Esophagus squamous epithelium (tissue), 5 donors: ENCODE measurements around the gene BAHCC1. TPM values are rescaled to one million over a fixed set of nuclear protein-coding genes. Genes with fewer than 3 reads are reported as not detected.
A peak's percentile ranks its signal among the peaks of the same experiment; 100 is the strongest.

ENCODE experiments used
- DNase-seq: peaks from one replicate; lab custom pipeline; 2025; lab: John Stamatoyannopoulos, UW
- H3K27ac ChIP-seq, 4 donors: fragments of 200-600 bp; sonication (generic); one replicate each; pipeline ENCODE4 v1.5.1; 2016 to 2019; ENCODE audit warnings: mild to moderate bottlenecking in 1 of 4
- H3K27me3 ChIP-seq, 4 donors: fragments of 200-600 bp; sonication (generic); 1 replicate in 3 of 4; 2 replicates in 1 of 4; pipeline versions ENCODE4 v1.5.1 to v1.6.0; 2017 to 2021; ENCODE audit warnings: antibody characterized with exemption in 1 of 4
- H3K36me3 ChIP-seq, 3 donors: fragments of 200-600 bp; sonication (generic); one replicate each; pipeline ENCODE4 v1.5.1; 2016 to 2019
- H3K4me1 ChIP-seq, 3 donors: fragments of 200-600 bp; sonication (generic); one replicate each; pipeline ENCODE4 v1.5.1; 2017 to 2019
- H3K4me3 ChIP-seq, 4 donors: fragments of 200-600 bp; sonication (generic); 1 replicate in 3 of 4; 2 replicates in 1 of 4; pipeline ENCODE4 v1.5.1; 2016 to 2019; ENCODE audit warnings: mild to moderate bottlenecking in 2 of 4, moderate library complexity in 1 of 4
- H3K9me3 ChIP-seq, 3 donors: fragments of 200-600 bp; sonication (generic); one replicate each; pipeline ENCODE4 v1.5.1; 2016 to 2019
- CTCF ChIP-seq, 6 experiments: fragments of 450-650 bp in 4 of 6; fragments of 200-600 bp in 2 of 6; sonication (generic) in 2 of 6; IDR thresholded peaks; one replicate each; pipeline ENCODE4 v1.5.1; 2016 to 2019; ENCODE audit warnings: antibody characterized with exemption in 6 of 6, mild to moderate bottlenecking in 4 of 6, moderate library complexity in 4 of 6
- POLR2A ChIP-seq, 4 donors: fragments of 450-650 bp; IDR thresholded peaks; one replicate each; pipeline ENCODE4 v1.6.1; 2017; ENCODE audit warnings: antibody characterized with exemption in 4 of 4, mild to moderate bottlenecking in 4 of 4, moderate library complexity in 3 of 4
- WGBS, 2 donors: methylation state at CpG; one replicate each; pipeline ENCODE4 v1.1.5; 2018; 5-methylcytosine and 5-hydroxymethylcytosine counted together
- intact Hi-C: fragments of 100-400 bp; cut with DNase I; formaldehyde crosslinking; loops from one replicate; pipeline ENCODE4 v1.15.0; 2022
- total RNA-seq, 4 donors: library from RNA; depleted of rRNA; stranded (reverse); fragments of >200 nt; gene quantifications; one replicate each; pipeline ENCODE4 v1.1.0, GENCODE V29; 2016
- donor health status: DM: yes; HTN: yes; CAD: no.

The BAHCC1 gene
- total RNA-seq, 4 donors from 2014 or later, result 3.8 to 10.6 (median 5.4) TPM

DNA sequence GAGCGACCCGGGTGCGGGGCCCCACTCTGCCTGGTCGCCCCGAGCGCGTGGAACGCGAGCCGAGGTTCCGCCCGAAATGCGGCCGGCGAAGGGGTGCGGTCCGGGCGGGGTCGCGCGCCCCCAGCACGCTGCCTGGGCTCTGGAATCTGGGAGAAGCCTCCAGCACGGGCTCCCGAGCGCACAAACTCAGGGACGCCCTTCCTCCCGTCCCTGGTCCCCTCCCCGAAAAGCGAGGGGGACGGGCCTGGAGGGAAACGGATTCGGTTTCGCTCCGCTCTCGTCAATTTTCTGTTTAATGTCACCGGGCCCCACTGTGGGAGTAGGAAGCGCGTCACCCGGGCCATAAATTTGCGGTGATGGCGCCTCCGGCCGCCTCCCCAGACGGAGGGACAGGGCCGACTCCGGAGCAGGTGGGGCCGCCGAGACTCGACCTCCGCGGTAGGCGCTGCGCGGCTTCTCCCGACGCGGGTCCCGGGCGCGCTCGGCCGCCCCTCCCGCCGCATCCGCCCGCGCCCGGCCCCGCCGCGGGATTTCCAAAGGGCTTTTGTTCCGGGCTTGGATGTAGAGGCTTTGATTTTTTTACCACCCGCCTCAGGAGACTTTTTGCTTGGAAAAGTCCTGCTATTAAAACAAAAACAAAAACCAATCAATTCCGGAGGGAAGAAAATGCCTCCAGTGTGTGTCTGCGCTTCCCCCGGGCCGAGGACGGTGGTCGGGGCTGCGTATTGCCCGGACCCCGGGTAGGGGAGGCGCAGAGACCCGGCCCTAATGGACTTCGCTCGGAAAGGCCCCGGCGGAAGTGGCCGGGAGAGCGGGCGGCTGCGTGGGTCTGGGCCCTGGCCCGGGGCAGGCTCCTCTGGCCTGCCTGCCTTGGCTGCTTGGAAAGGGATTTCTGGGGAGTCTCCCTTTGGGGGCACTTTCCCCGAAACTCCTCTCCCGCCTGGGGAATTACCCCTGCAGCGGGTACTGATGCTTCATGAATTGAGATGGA lies 7.9 kb upstream of the BAHCC1 start:
- peak in 1 of 4 donors; percentile 35 for TF ChIP-seq POLR2A (IDR thresholded peaks at IDR 0.05)
- no peak for TF ChIP-seq CTCF (IDR thresholded peaks at IDR 0.05)
- WGBS, 2 donors, result 1 to 5% methylated on average over 14 to 27 of the region's 96 CpGs
- no peaks in the 10 kb centered on the region for H3K9me3 ChIP-seq
- no peak for DNase-seq
- H3K4me1 ChIP-seq, result peaks cover 38 to 69% (median 40%) of the 10 kb centered on the region in 3 donors
- intact Hi-C loops, result no loop called here
- H3K4me3 ChIP-seq, result peak overlapping the region; percentile 51 to 79 (median 71)
- H3K36me3 ChIP-seq, result no peaks in the 10 kb centered on the region
- H3K27ac ChIP-seq, result peak overlapping the region; percentile 87 to 98 (median 94)
- peaks cover 0 to 16% (median 0%) of the 10 kb centered on the region in 4 donors for H3K27me3 ChIP-seq

GRCh38 chr17:81388091-81388611 lies 7.1 kb upstream of the BAHCC1 start:
- intact Hi-C loops, result no loop called here
- H3K4me1 ChIP-seq, result peaks cover 40 to 76% (median 46%) of the 10 kb centered on the region in 3 donors
- peak overlapping the region in 3 of 4 donors; percentile 68 to 79 (median 74) for H3K4me3 ChIP-seq
- peaks cover 0 to 20% (median 0%) of the 10 kb centered on the region in 4 donors for H3K27me3 ChIP-seq
- H3K36me3 ChIP-seq, result no peaks in the 10 kb centered on the region
- 60 to 64% methylated on average over 2 to 11 of the region's 14 CpGs for WGBS, 2 donors
- no peak for DNase-seq
- TF ChIP-seq CTCF (IDR thresholded peaks at IDR 0.05) (no peak), POLR2A (IDR thresholded peaks at IDR 0.05) (no peak)
- no peaks in the 10 kb centered on the region for H3K9me3 ChIP-seq
- peak overlapping the region; percentile 87 to 98 (median 94) for H3K27ac ChIP-seq

- TF ChIP-seq POLR2A (IDR thresholded peaks at IDR 0.05) (peak in 1 of 4 donors; percentile 31), CTCF (IDR thresholded peaks at IDR 0.05) (no peak)
- H3K27me3 ChIP-seq, result peaks cover 0 to 27% (median 0%) of the 10 kb centered on the region in 4 donors
- 25% methylated on average over 2 of the region's 19 CpGs; no CpG with 5 or more reads in 1 of the 2 donors for WGBS, 2 donors
- intact Hi-C loops, result no loop called here
- H3K4me3 ChIP-seq, result peak overlapping the region in 2 of 4 donors; percentile 74 to 79
- no peaks in the 10 kb centered on the region for H3K36me3 ChIP-seq
- H3K27ac ChIP-seq, result peak overlapping the region; percentile 87 to 98 (median 94)
- no peak for DNase-seq
- H3K4me1 ChIP-seq, result peaks cover 40 to 78% (median 47%) of the 10 kb centered on the region in 3 donors
- H3K9me3 ChIP-seq, result no peaks in the 10 kb centered on the region
Observed at GRCh38 chr17:81388612-81389367, 6.5 kb upstream of the BAHCC1 start.

DNA sequence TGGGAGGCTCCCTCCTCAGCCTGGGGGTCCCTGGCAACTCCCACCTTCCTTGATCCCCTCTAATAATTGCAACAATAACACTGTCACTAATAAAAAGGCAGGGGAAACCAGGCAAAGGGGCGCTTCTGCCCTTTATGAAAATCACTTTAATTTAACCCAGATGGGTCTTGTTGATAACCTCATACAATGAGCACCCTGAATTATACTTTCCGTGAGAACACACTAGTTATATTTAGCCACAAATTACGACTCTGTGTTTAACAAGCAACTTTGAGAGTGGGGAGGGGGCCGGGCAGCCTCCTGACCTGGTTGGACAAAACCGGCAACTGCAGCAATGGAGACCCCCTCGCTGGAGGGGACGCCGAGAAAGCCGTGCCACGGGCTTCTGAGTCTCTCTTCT lies 5.7 kb upstream of the BAHCC1 start:
- DNase-seq, result no peak
- H3K27me3 ChIP-seq, result peaks cover 0 to 27% (median 0%) of the 10 kb centered on the region in 4 donors
- TF ChIP-seq CTCF (IDR thresholded peaks at IDR 0.05) (no peak), POLR2A (IDR thresholded peaks at IDR 0.05) (no peak)
- peak overlapping the region; percentile 87 to 98 (median 94) for H3K27ac ChIP-seq
- no peak overlapping the region for H3K4me3 ChIP-seq
- no peaks in the 10 kb centered on the region for H3K9me3 ChIP-seq
- intact Hi-C loops, result no loop called here
- peaks cover 46 to 85% (median 53%) of the 10 kb centered on the region in 3 donors for H3K4me1 ChIP-seq
- WGBS, 2 donors, result 78 to 83% methylated on average over 10 of the region's 10 CpGs
- no peaks in the 10 kb centered on the region for H3K36me3 ChIP-seq
